Esophagus squamous epithelium (tissue), 4 donors: Measurements from ENCODE around the gene ZNF672.

Experiments used
- POLR2A ChIP-seq, 4 donors: fragments of 450-650 bp; IDR thresholded peaks; one replicate each; pipeline ENCODE4 v1.6.1; 2017; ENCODE audit warnings: antibody characterized with exemption in 4 of 4, mild to moderate bottlenecking in 4 of 4, moderate library complexity in 3 of 4
- TF ChIP-seq, protein P1 (sequence below), 6 experiments: fragments of 450-650 bp in 4 of 6; fragments of 200-600 bp in 2 of 6; sonication (generic) in 2 of 6; IDR thresholded peaks; one replicate each; pipeline ENCODE4 v1.5.1; 2016 to 2019; ENCODE audit warnings: antibody characterized with exemption in 6 of 6, mild to moderate bottlenecking in 4 of 6, moderate library complexity in 4 of 6

DNA sequence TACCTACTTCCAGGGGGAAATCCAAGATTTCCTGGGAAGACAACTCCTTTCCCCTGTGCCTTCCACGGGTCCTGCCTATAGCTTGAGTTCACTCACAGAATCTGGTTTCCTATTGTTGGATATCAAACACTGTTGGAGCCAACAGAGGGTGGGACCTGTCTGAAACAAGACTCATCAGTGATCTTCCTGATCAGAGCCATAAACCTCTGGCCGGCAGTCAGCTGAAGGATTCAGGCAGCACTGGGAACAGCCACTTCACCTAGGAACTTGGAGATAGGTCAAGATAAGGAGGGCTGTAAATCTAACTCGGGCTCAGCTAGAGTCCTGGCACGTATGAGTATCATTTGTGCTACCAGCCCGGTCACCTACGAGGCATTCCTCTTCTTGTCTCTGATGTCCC is 35.6 kb upstream of the ZNF672 start:
- TF ChIP-seq, protein P1, sequence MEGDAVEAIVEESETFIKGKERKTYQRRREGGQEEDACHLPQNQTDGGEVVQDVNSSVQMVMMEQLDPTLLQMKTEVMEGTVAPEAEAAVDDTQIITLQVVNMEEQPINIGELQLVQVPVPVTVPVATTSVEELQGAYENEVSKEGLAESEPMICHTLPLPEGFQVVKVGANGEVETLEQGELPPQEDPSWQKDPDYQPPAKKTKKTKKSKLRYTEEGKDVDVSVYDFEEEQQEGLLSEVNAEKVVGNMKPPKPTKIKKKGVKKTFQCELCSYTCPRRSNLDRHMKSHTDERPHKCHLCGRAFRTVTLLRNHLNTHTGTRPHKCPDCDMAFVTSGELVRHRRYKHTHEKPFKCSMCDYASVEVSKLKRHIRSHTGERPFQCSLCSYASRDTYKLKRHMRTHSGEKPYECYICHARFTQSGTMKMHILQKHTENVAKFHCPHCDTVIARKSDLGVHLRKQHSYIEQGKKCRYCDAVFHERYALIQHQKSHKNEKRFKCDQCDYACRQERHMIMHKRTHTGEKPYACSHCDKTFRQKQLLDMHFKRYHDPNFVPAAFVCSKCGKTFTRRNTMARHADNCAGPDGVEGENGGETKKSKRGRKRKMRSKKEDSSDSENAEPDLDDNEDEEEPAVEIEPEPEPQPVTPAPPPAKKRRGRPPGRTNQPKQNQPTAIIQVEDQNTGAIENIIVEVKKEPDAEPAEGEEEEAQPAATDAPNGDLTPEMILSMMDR (IDR thresholded peaks at IDR 0.05): no peak
- no peak for TF ChIP-seq POLR2A (IDR thresholded peaks at IDR 0.05)
